ENCODE measurements around the gene TMEM116.

- TF ChIP-seq CTCF (IDR thresholded peaks at IDR 0.05; ENCODE audit: low read depth, low read length) = no peak
- TF ChIP-seq EZH2phosphoT487 (IDR thresholded peaks at IDR 0.05; ENCODE audit: low read depth) = no peak
Observed at GRCh38 chr12:111991946-111992345, 21.0 kb downstream of the TMEM116 start.

Measured in OCI-LY3 (cell line).